Neural progenitor cell (in vitro differentiated cells): ENCODE results near the gene EME1. TPM values are rescaled to one million over a fixed set of nuclear protein-coding genes. Genes with fewer than 3 reads are reported as not detected.

Experiments used
- DNase-seq: peaks from one replicate; pipeline ENCODE4 v3.0.0-alpha.2; 2016; ENCODE audit warnings: low spot score
- H2AFZ ChIP-seq: fragments of 200-600 bp; sonication (generic); replicated peaks from 2 replicates; pipeline ENCODE4 v1.6.1; 2016; ENCODE audit warnings: antibody characterized with exemption
- H3F3A ChIP-seq: fragments of 200-600 bp; sonication (generic); 2 replicates; pipeline ENCODE4 v1.6.1; 2016; ENCODE audit warnings: antibody characterized with exemption, low read depth
- H3K27ac ChIP-seq: fragments of 200-600 bp; sonication (generic); 2 replicates; pipeline ENCODE4 v1.5.1; 2016; ENCODE audit warnings: mild to moderate bottlenecking
- H3K27me3 ChIP-seq: fragments of 200-600 bp; sonication (generic); 2 replicates; pipeline ENCODE4 v1.6.1; 2016; ENCODE audit warnings: mild to moderate bottlenecking, moderate library complexity
- H3K36me3 ChIP-seq: fragments of 200-600 bp; sonication (generic); 2 replicates; pipeline ENCODE4 v1.5.1; 2016
- H3K4me1 ChIP-seq: fragments of 200-600 bp; sonication (generic); 2 replicates; pipeline ENCODE4 v1.6.1; 2016; ENCODE audit warnings: mixed run types
- H3K4me2 ChIP-seq: fragments of 200-600 bp; sonication (generic); 2 replicates; pipeline ENCODE4 v1.6.1; 2016
- H3K4me3 ChIP-seq: fragments of 200-600 bp; sonication (generic); 2 replicates; pipeline ENCODE4 v1.5.1; 2016
- H3K79me2 ChIP-seq: fragments of 200-600 bp; sonication (generic); 2 replicates; pipeline ENCODE4 v1.6.1; 2016; ENCODE audit warnings: low read depth
- H3K9ac ChIP-seq: fragments of 200-600 bp; sonication (generic); 2 replicates; pipeline ENCODE4 v1.6.1; 2016
- H3K9me3 ChIP-seq: fragments of 200-600 bp; sonication (generic); 2 replicates; pipeline ENCODE4 v1.5.1; 2016; ENCODE audit warnings: low read depth
- H4K20me1 ChIP-seq: fragments of 200-600 bp; sonication (generic); 2 replicates; pipeline ENCODE4 v1.6.1; 2016; ENCODE audit warnings: low read depth
- H3K27ac Mint-ChIP-seq: 3 replicates; pipeline ENCODE4 v1.8.0; 2021; ENCODE audit warnings: mixed read lengths
- H3K27me3 Mint-ChIP-seq: 2 replicates; pipeline ENCODE4 v1.8.0; 2022; ENCODE audit warnings: low read depth, mild to moderate bottlenecking, inconsistent platforms, moderate library complexity, mixed read lengths; ENCODE audit not compliant: insufficient read depth
- H3K36me3 Mint-ChIP-seq: 3 replicates; pipeline ENCODE4 v1.8.0; 2021; ENCODE audit warnings: mixed read lengths
- H3K4me1 Mint-ChIP-seq: 3 replicates; pipeline ENCODE4 v1.8.0; 2021; ENCODE audit warnings: mixed read lengths
- H3K4me3 Mint-ChIP-seq: 3 replicates; pipeline ENCODE4 v1.8.0; 2021; ENCODE audit warnings: mild to moderate bottlenecking, moderate library complexity, mixed read lengths
- H3K9me3 Mint-ChIP-seq: 3 replicates; pipeline ENCODE4 v1.8.0; 2020; ENCODE audit warnings: mixed read lengths
- CTCF ChIP-seq: fragments of 200-600 bp; sonication (generic); IDR thresholded peaks from 2 replicates; pipeline ENCODE4 v1.5.1; 2017; ENCODE audit warnings: antibody characterized with exemption, mild to moderate bottlenecking
- EZH2 ChIP-seq: fragments of 200-600 bp; sonication (generic); IDR thresholded peaks from 2 replicates; pipeline ENCODE4 v1.6.1; 2017; ENCODE audit warnings: antibody characterized with exemption, mild to moderate bottlenecking, moderate library complexity
- EZH2phosphoT487 ChIP-seq: fragments of 200-600 bp; sonication (generic); IDR thresholded peaks from 2 replicates; pipeline ENCODE4 v1.6.1; 2017; ENCODE audit warnings: antibody characterized with exemption
- total RNA-seq: library from RNA; depleted of rRNA; stranded (reverse); fragments of >200 nt; gene quantifications from 2 replicates; pipeline ENCODE4 v1.2.3, GENCODE V29; 2015; ENCODE audit warnings: low replicate concordance

EME1 gene, protein sequence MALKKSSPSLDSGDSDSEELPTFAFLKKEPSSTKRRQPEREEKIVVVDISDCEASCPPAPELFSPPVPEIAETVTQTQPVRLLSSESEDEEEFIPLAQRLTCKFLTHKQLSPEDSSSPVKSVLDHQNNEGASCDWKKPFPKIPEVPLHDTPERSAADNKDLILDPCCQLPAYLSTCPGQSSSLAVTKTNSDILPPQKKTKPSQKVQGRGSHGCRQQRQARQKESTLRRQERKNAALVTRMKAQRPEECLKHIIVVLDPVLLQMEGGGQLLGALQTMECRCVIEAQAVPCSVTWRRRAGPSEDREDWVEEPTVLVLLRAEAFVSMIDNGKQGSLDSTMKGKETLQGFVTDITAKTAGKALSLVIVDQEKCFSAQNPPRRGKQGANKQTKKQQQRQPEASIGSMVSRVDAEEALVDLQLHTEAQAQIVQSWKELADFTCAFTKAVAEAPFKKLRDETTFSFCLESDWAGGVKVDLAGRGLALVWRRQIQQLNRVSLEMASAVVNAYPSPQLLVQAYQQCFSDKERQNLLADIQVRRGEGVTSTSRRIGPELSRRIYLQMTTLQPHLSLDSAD
- 26.6 and 31.3 TPM in 2 replicates for total RNA-seq

DNA sequence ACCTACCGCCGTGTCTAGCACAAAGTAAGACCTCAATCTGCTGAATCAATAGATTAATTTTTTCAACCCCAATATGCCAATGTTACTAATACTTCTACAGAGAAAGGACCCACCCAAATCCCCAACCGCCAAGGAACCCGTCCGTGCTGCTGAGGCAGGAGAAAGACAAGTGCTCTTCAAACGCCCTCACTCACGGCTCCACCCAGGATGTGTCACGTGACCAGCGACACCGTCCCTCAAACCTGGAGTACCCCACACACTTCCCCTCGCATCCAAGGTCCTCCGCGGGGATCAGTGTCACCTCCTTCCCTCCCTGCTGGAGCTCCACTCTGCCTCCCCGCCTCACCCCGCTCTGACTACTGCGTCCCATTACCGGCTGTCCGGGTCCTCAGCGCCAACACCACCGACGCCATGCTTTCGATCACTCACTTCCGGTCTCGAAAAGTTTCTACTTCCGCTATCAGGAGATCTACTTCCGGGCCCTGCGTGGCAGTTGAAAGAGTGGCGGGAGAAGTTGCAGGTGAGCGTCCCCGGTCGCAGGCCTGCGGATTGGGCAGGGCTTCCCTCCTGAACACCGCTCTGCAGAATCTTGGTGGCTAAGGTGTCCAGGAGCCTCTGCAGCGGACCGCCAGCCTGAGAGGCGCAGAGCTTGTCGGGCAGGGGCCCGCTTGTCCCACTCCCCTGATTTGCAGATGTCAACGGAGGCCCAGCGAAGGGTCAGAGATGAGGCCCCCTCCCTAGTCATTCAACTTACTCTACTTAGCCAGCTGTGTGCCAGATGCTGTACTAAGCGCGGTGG lies at the start of gene EME1, which contains the start of gene MRPL27:
Gene EME1 (plus strand): TSS at position 472 of the 799 bp plus-strand sequence. CDS start 1,980 bp downstream, outside the sequence.
Gene MRPL27 (minus strand): TSS at position 427 of the 799 bp plus-strand sequence. CDS start 14 bp downstream, at position 413.
- Histone ChIP-seq H3K4me3 (peak within 1 kb of the TSS; percentile 85), H3K27me3 (no peaks in the 10 kb centered on the region), H3F3A (peaks cover 4% of the 10 kb centered on the region), H3K9me3 (no peaks in the 10 kb centered on the region), H4K20me1 (no peaks in the 10 kb centered on the region), H3K27ac (no peak within 1 kb of the TSS), H3K9ac (peak within 1 kb of the TSS; percentile 68), H3K79me2 (peaks cover 29% of the 10 kb centered on the region), H3K4me2 (peak within 1 kb of the TSS; percentile 97), H2AFZ (peak within 1 kb of the TSS; percentile 88), H3K36me3 (peaks cover 7% of the 10 kb centered on the region), H3K4me1 (peaks cover 6% of the 10 kb centered on the region)
- TF ChIP-seq EZH2phosphoT487 (no peak), CTCF (no peak), EZH2 (peak; percentile 35)
- Mint-ChIP-seq H3K27ac (peak within 1 kb of the TSS; percentile 96), H3K36me3 (peaks cover 19% of the 10 kb centered on the region), H3K4me1 (peaks cover 17% of the 10 kb centered on the region), H3K9me3 (no peaks in the 10 kb centered on the region), H3K27me3 (peaks cover 4% of the 10 kb centered on the region), H3K4me3 (peak within 1 kb of the TSS; percentile 99)
- DNase-seq, result peak; percentile 87

- H3K4me3 Mint-ChIP-seq, result no peak overlapping the region
- Histone ChIP-seq H3K27ac (no peak overlapping the region), H3F3A (no peaks in the 10 kb centered on the region), H3K4me1 (no peaks in the 10 kb centered on the region), H4K20me1 (no peaks in the 10 kb centered on the region), H3K36me3 (no peaks in the 10 kb centered on the region), H3K9me3 (no peaks in the 10 kb centered on the region), H3K9ac (no peak overlapping the region), H3K79me2 (no peaks in the 10 kb centered on the region), H3K4me2 (no peak overlapping the region), H2AFZ (no peak overlapping the region), H3K27me3 (no peaks in the 10 kb centered on the region), H3K4me3 (no peak overlapping the region)
- DNase-seq, result no peak
- H3K36me3 Mint-ChIP-seq, result no peaks in the 10 kb centered on the region
- TF ChIP-seq EZH2phosphoT487, result no peak
- TF ChIP-seq CTCF, result no peak
- no peak for TF ChIP-seq EZH2
- no peaks in the 10 kb centered on the region for H3K9me3 Mint-ChIP-seq
- peak overlapping the region; percentile 62 for H3K27ac Mint-ChIP-seq
- peaks cover 32% of the 10 kb centered on the region for H3K4me1 Mint-ChIP-seq
- H3K27me3 Mint-ChIP-seq, result peaks cover 5% of the 10 kb centered on the region
Measured at GRCh38 chr17:50325906-50326305, 47.1 kb upstream of the EME1 start.

DNA sequence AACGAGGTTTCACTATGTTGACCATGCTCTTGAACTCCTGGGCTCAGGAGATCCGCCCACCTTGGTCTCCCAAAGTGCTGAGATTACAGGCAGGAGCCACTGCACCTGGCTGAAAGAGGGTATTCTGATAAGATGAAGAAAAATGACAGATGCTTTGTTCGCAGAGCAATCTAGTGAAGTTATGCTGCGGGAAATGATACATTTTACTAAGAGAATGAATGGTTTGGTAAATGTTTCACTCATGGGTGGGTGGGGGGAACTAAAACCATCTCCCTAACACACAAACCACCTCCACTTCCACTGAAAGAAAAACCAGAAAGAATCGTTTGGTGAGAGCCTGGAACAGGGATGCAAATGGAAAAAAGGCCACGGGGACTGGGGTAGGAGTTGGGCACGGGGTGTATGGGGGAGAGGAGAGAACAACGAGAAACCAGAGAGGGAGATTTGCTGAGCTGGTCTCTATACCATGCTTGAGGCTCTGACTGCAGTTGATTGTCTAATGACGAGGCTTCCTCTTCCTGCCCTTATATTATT lies 46.1 kb upstream of the EME1 start:
- Mint-ChIP-seq H3K4me1 (peaks cover 34% of the 10 kb centered on the region), H3K36me3 (no peaks in the 10 kb centered on the region), H3K4me3 (no peak overlapping the region), H3K9me3 (no peaks in the 10 kb centered on the region), H3K27me3 (peaks cover 9% of the 10 kb centered on the region), H3K27ac (peak overlapping the region; percentile 78)
- H3K36me3 ChIP-seq, result no peaks in the 10 kb centered on the region
- H3K79me2 ChIP-seq, result no peaks in the 10 kb centered on the region
- TF ChIP-seq CTCF, result no peak
- no peak for TF ChIP-seq EZH2
- no peak for TF ChIP-seq EZH2phosphoT487
- no peaks in the 10 kb centered on the region for H3K9me3 ChIP-seq
- no peak overlapping the region for H3K4me2 ChIP-seq
- no peaks in the 10 kb centered on the region for H3F3A ChIP-seq
- no peaks in the 10 kb centered on the region for H3K27me3 ChIP-seq
- no peak overlapping the region for H3K27ac ChIP-seq
- H3K4me3 ChIP-seq, result no peak overlapping the region
- H3K4me1 ChIP-seq, result peaks cover 4% of the 10 kb centered on the region
- no peak overlapping the region for H2AFZ ChIP-seq
- no peaks in the 10 kb centered on the region for H4K20me1 ChIP-seq
- no peak for DNase-seq
- H3K9ac ChIP-seq, result no peak overlapping the region
